ENCODE measurements around the gene HOXB1.
"Not testable (repeated sequence)": the region's sequence is repeated elsewhere in the genome, so short reads cannot be mapped to it uniquely, and the experiment has no call there.

HOXB1 gene

GRCh38 chr17:48513666-48514455, 16.9 kb downstream of the HOXB1 start:
- no peak for DNase-seq

GRCh38 chr17:48513097-48513496, 17.7 kb downstream of the HOXB1 start:
- DNase-seq, result no peak

GRCh38 chr17:48510761-48511604, 19.8 kb downstream of the HOXB1 start:
- no peak for DNase-seq

GRCh38 chr17:48510381-48510760, 20.4 kb downstream of the HOXB1 start:
- no peak for DNase-seq

- not testable (repeated sequence) for DNase-seq
Measured at GRCh38 chr17:48509708-48510107, 21.1 kb downstream of the HOXB1 start.

GRCh38 chr17:48506246-48506645, 24.6 kb downstream of the HOXB1 start:
- no peak for DNase-seq

GRCh38 chr17:48505788-48506187, 25.0 kb downstream of the HOXB1 start:
- peak; percentile 34 for DNase-seq

- DNase-seq, result no peak
Measured at GRCh38 chr17:48504953-48505352, 25.9 kb downstream of the HOXB1 start.

- DNase-seq, result no peak
Measured at GRCh38 chr17:48503747-48504146, 27.1 kb downstream of the HOXB1 start.

- DNase-seq, result no peak
Measured at GRCh38 chr17:48502901-48503300, 27.9 kb downstream of the HOXB1 start.

GRCh38 chr17:48502312-48502711, 28.5 kb downstream of the HOXB1 start:
- no peak for DNase-seq

- DNase-seq, result no peak
Measured at GRCh38 chr17:48500435-48501426, 30.1 kb downstream of the HOXB1 start.

GRCh38 chr17:48499735-48500434, 30.9 kb downstream of the HOXB1 start:
- no peak for DNase-seq

GRCh38 chr17:48499248-48499647, 31.6 kb downstream of the HOXB1 start:
- no peak for DNase-seq

- DNase-seq, result peak; percentile 96
Measured at GRCh38 chr17:48498164-48498850, 32.5 kb downstream of the HOXB1 start.

GRCh38 chr17:48497103-48497502, 33.7 kb downstream of the HOXB1 start:
- no peak for DNase-seq

- no peak for DNase-seq
Measured at GRCh38 chr17:48494335-48494734, 36.5 kb downstream of the HOXB1 start.

GRCh38 chr17:48492401-48493298, 38.2 kb downstream of the HOXB1 start:
- DNase-seq, result peak; percentile 80

GRCh38 chr17:48491527-48492273, 39.1 kb downstream of the HOXB1 start:
- DNase-seq, result no peak

- no peak for DNase-seq
Measured at GRCh38 chr17:48490451-48490892, 40.3 kb downstream of the HOXB1 start.
